ENCODE results near the gene SHC2. TPM values are rescaled to one million over a fixed set of nuclear protein-coding genes. Genes with fewer than 3 reads are reported as not detected.

Gene SHC2
- total and polyA plus RNA-seq, 2 of the 8 experiments (the other 6 are each of a cell fraction or from before 2014, with no cell fraction given): 4.4 to 7.3 TPM

- TF ChIP-seq CHD7 (IDR thresholded peaks at IDR 0.05; ENCODE audit: insufficient replicate concordance, low read length) (no peak), JUND (IDR thresholded peaks at IDR 0.05; ENCODE audit: low read length) (no peak), GTF2F1 (IDR thresholded peaks at IDR 0.05; ENCODE audit: borderline replicate concordance, low read depth, low read length) (no peak), SP4 (IDR thresholded peaks at IDR 0.05; ENCODE audit: low read length) (no peak), CTBP2 (IDR thresholded peaks at IDR 0.05; ENCODE audit: borderline replicate concordance, insufficient read depth, insufficient read length, low read length) (no peak), BCL11A (IDR thresholded peaks at IDR 0.05; ENCODE audit: low read depth in 2 of 2, low read length in 2 of 2) (no peak), TAF7 (optimal IDR thresholded peaks at IDR 0.05; ENCODE audit: borderline replicate concordance, low read depth, low read length) (no peak), YY1 (IDR thresholded peaks at IDR 0.05; ENCODE audit: low read depth, low read length) (no peak), SAP30 (IDR thresholded peaks at IDR 0.05; ENCODE audit: insufficient read depth, insufficient replicate concordance, low read length) (no peak), TCF12 (IDR thresholded peaks at IDR 0.05; ENCODE audit: low read depth, low read length) (no peak), HDAC6 (IDR thresholded peaks at IDR 0.05; ENCODE audit: low read depth, low read length) (no peak)
- TF ChIP-seq, protein P1, sequence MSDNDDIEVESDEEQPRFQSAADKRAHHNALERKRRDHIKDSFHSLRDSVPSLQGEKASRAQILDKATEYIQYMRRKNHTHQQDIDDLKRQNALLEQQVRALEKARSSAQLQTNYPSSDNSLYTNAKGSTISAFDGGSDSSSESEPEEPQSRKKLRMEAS (IDR thresholded peaks at IDR 0.05): no peak
Observed at GRCh38 chr19:424546-424945, 36.3 kb downstream of the SHC2 start (continued).

Data from H1 (cell line).